H1 (cell line): ENCODE data around the gene HMGN2. TPM values are rescaled to one million over a fixed set of nuclear protein-coding genes. Genes with fewer than 3 reads are reported as not detected.

Experiments
- SAP30 ChIP-seq: fragments of 300-600 bp; sonication (generic); IDR thresholded peaks from 2 replicates; pipeline ENCODE4 v1.7.1; 2012; ENCODE audit warnings: low read length, moderate library complexity, mild to moderate bottlenecking, inconsistent platforms; ENCODE audit not compliant: insufficient read depth, insufficient replicate concordance
- SIRT6 ChIP-seq: IDR thresholded peaks from one replicate; pipeline ENCODE4 v1.7.1; 2012; ENCODE audit warnings: low read length, inconsistent platforms
- polyA plus RNA-seq, 7 experiments: library from polyadenylated mRNA; depleted of rRNA in 3 of 7; stranded (reverse) in 5 of 7; unstranded in 2 of 7; fragments of >200 nt in 5 of 7; fragments of 200-250 nt in 2 of 7; gene quantifications; 1 replicate in 5 of 7; 2 replicates in 1 of 7; 4 replicates in 1 of 7; pipeline versions ENCODE4 v1.2.1 to v1.2.3, GENCODE V29; 2011 to 2013; ENCODE audit warnings: missing spikeins in 2 of 7, mixed read lengths in 2 of 7
- total RNA-seq: library from RNA; stranded (reverse); fragmentation: NEBNext Ultra II Directional; extraction: Animal tissue kit (Norgen Biotek cat#: 25700); gene quantifications from 2 replicates; pipeline ENCODE4 v1.2.1, GENCODE V29; 2021

Gene HMGN2
- total and polyA plus RNA-seq, 2 of the 8 experiments (the other 6 are each of a cell fraction or from before 2014, with no cell fraction given), result 254 to 453 TPM

GRCh38 chr1:26432793-26433192 lies 39.4 kb upstream of the HMGN2 start (continued):
- TF ChIP-seq SAP30 (no peak), SIRT6 (no peak)
